Dermis blood vessel endothelial cell (primary cell): ENCODE measurements around the gene ADSS1. TPM values are rescaled to one million over a fixed set of nuclear protein-coding genes. Genes with fewer than 3 reads are reported as not detected.

ENCODE experiments used
- DNase-seq: peaks from one replicate; pipeline ENCODE4 v3.0.0; 2010
- total RNA-seq: library from RNA; depleted of rRNA; stranded (reverse); fragments of >200 nt; gene quantifications from 2 replicates; pipeline ENCODE4 v1.2.3, GENCODE V29; 2014

Gene ADSS1
- 0.98 and 2.2 TPM in 2 replicates for total RNA-seq

- DNase-seq: peak; percentile 61
Measured at GRCh38 chr14:104723651-104724406, at the start of gene ADSS1. Gene ADSS1, plus strand, starts transcription at chr14:104724229. Its CDS starts 42 bp downstream, at chr14:104724271.

- DNase-seq: no peak
Measured at GRCh38 chr14:104675447-104675846, 48.6 kb upstream of the ADSS1 start.

GRCh38 chr14:104676130-104676693 is 47.8 kb upstream of the ADSS1 start:
- DNase-seq: no peak

GRCh38 chr14:104676694-104677511 is 47.1 kb upstream of the ADSS1 start:
- no peak for DNase-seq

- DNase-seq: peak; percentile 91
Measured at GRCh38 chr14:104677512-104678332, 46.3 kb upstream of the ADSS1 start.

- DNase-seq: peak; percentile 34
Measured at GRCh38 chr14:104678346-104678745, 45.7 kb upstream of the ADSS1 start.

GRCh38 chr14:104678901-104679705 is 44.9 kb upstream of the ADSS1 start:
- DNase-seq: no peak

- DNase-seq: peak; percentile 82
Measured at GRCh38 chr14:104680056-104680805, 43.8 kb upstream of the ADSS1 start.

- DNase-seq: peak; percentile 78
Measured at GRCh38 chr14:104680806-104681688, 43.0 kb upstream of the ADSS1 start.

GRCh38 chr14:104681689-104682074 is 42.3 kb upstream of the ADSS1 start:
- peak; percentile 91 for DNase-seq

GRCh38 chr14:104682107-104682593 is 41.9 kb upstream of the ADSS1 start:
- DNase-seq: no peak

GRCh38 chr14:104683653-104684448 is 40.2 kb upstream of the ADSS1 start:
- DNase-seq: no peak

GRCh38 chr14:104684449-104684821 is 39.6 kb upstream of the ADSS1 start:
- no peak for DNase-seq

- no peak for DNase-seq
Measured at GRCh38 chr14:104685216-104685997, 38.6 kb upstream of the ADSS1 start.

GRCh38 chr14:104685998-104686610 is 37.9 kb upstream of the ADSS1 start:
- DNase-seq: no peak

- DNase-seq: peak; percentile 27
Measured at GRCh38 chr14:104686624-104687517, 37.2 kb upstream of the ADSS1 start.
